Measurements from ENCODE around the gene SMO.

Gene SMO

DNA sequence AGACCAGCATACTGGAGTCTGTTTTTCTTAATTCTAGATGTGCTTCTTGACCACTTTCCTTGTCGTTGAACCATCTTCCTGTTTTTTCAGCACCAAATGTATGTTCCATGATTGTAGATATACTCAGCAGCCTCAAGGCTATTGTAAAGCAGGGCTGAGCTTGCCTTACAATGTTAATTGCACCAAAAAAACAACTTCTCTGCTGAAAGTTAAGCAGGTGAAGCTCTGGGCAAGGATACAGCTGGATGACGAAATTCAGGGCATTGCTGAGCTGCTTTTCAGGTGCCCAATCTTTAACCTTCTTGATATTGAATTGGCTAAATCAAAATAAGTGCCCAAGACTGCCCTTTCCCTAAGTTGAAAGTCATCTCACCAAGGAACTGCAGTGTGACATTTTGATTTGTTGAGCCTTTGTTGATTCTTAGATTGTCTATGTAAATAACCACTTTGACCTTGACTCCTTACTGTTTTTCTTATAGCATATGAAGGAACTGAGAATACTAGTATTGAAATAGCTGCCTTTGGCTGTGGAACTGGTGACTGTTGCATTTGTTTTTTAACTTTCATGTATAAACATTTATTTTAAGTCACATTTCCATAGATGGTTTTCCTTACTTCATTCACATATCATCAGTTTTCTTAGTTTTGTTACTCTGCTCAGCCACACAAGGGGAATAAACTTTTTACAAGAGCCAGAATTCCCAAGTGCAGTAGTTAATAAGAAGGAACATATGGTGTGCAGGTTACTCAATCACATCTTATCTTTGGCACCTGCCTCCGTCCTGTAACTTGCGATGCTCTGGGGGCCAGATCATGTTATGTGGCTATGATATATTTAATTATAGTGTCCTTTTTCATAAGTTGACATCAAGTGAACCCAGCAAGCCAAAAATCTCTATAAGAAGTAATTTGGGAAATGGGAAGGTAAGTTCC, 39.5 kb downstream of the SMO start:
- TF ChIP-seq, protein P1, sequence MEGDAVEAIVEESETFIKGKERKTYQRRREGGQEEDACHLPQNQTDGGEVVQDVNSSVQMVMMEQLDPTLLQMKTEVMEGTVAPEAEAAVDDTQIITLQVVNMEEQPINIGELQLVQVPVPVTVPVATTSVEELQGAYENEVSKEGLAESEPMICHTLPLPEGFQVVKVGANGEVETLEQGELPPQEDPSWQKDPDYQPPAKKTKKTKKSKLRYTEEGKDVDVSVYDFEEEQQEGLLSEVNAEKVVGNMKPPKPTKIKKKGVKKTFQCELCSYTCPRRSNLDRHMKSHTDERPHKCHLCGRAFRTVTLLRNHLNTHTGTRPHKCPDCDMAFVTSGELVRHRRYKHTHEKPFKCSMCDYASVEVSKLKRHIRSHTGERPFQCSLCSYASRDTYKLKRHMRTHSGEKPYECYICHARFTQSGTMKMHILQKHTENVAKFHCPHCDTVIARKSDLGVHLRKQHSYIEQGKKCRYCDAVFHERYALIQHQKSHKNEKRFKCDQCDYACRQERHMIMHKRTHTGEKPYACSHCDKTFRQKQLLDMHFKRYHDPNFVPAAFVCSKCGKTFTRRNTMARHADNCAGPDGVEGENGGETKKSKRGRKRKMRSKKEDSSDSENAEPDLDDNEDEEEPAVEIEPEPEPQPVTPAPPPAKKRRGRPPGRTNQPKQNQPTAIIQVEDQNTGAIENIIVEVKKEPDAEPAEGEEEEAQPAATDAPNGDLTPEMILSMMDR (IDR thresholded peaks at IDR 0.05; ENCODE audit: insufficient read depth, low read depth, low read length, missing control alignments) = no peak
- no peak overlapping the region for H3K4me3 ChIP-seq (ENCODE audit: low read length)
- peak; percentile 31 for DNase-seq (ENCODE audit: low read depth)

DNA sequence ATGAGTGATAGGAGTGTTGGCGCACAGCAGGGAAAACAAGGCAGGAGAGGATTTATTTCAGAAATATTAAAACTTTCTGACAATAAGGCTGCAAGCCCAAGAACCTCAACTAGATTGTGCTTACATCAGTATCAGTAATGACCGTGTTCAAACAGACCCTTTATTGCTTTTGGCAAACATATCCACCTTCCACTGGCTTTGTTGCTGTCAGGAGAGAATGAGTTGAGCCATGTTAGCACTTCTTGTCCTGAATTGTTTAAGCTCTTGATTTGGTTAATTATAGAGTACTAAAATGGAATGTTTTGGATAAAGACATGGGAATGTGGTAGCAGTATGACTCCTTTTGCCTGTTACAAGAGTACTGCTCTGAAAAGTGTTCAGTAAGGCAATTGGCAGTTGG, 40.2 kb downstream of the SMO start:
- TF ChIP-seq, protein P1 (IDR thresholded peaks at IDR 0.05; ENCODE audit: insufficient read depth, low read depth, low read length, missing control alignments) = no peak
- DNase-seq (ENCODE audit: low read depth) = no peak
- H3K4me3 ChIP-seq (ENCODE audit: low read length) = no peak overlapping the region

DNA sequence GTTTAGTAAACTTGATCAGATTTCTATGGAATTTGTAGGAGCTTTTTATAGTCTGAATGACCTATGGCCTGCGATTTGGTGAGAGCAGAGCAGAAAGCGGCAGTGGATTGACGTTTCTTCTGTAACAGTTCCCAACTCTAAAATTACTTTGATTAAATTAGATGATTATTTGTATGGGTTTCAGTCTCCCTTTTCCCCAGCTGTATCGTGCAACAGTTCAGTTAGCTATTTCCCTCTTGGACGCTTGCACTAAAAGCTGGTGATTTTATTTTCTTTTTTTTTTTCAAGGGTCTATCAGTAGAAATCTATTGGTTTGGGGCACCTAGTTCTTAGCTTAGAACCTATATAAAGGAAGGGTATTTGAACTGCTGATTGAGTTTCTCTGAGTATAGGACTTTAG, 43.2 kb downstream of the SMO start:
- no peak for DNase-seq (ENCODE audit: low read depth)
- TF ChIP-seq, protein P1 (IDR thresholded peaks at IDR 0.05; ENCODE audit: insufficient read depth, low read depth, low read length, missing control alignments) = no peak
- H3K4me3 ChIP-seq (ENCODE audit: low read length) = no peak overlapping the region

DNA sequence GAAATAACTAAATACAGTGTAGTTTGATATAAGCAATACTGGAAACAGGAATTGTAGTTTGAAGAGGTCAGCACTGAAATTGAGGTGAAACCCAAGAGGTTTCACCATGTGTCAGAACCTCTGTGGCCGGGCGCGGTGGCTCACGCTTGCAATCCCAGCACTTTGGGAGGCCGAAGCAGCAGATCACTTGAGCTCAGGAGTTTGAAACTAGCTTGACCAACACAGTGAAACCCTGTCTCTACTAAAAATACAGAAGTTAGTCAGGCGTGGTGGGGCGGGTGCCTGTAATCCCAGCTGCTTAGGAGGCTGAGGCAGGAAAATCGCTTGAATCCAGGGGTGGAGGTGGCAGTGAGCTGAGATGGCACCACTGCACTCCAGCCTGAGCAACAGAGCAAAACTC, 50.1 kb downstream of the SMO start:
- DNase-seq (ENCODE audit: low read depth) = no peak
- TF ChIP-seq, protein P1 (IDR thresholded peaks at IDR 0.05; ENCODE audit: insufficient read depth, low read depth, low read length, missing control alignments) = no peak

DNA sequence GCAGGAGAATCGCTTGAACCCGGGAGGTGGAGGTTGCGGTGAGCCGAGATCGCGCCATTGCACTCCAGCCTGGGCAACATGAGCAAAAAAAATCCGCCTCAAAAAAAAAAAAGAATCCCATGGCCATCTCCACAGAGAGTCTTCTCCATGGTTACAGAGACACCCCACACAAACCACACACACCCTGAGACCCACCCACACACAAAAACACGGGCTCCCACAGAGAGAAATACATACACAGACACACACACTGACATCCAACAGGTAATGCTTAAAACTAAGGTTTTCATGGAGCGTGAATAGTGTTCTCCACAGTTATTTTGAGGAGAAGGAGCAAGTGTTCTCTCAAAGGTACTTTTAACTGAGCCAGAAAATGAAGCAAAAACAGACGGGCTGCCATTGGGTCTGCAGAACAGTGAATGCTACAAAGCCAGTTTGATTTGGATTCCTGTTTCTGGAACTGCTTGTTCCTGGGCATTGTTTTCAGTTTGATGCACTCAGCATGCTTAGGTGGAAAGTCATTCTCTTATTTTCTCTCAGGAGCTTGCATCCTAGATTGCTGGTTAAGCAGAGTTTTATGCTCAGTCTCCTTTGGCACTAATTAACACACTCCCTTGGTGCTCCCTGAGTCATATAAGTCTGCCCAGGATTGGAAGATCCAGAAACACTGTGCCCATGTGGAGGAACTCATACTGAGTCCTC, 51.8 kb downstream of the SMO start:
- peak; percentile 47 for DNase-seq (ENCODE audit: low read depth)
- no peak overlapping the region for H3K4me3 ChIP-seq (ENCODE audit: low read length)
- TF ChIP-seq, protein P1 (IDR thresholded peaks at IDR 0.05; ENCODE audit: insufficient read depth, low read depth, low read length, missing control alignments) = no peak

More for the DNA sequence above, 50.1 kb downstream of the SMO start:
- no peak overlapping the region for H3K4me3 ChIP-seq (ENCODE audit: low read length)

DNA sequence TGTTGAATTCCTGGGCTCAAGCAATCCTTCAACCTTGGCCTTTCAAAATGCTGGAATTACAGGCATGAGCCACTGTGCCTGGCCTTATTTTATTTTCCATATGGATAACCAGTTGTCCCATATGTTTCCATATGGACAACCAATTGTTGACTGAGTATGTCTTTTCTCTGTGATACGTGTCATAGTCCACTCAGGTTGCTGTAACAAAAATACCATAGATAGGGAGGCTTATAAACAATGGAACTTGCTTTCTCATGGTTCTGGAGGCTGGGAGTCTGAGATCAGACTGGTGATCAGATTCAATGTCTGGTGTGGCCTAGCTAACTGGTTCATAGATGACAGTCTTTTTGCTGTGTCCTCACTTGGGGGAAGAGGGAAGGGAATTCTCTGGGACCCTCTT, 55.8 kb downstream of the SMO start:
- H3K4me3 ChIP-seq (ENCODE audit: low read length) = no peak overlapping the region
- DNase-seq (ENCODE audit: low read depth) = no peak
- TF ChIP-seq, protein P1 (IDR thresholded peaks at IDR 0.05; ENCODE audit: insufficient read depth, low read depth, low read length, missing control alignments) = no peak
